Omental fat pad (tissue), 4 donors: ENCODE results near the gene PLXNB1. TPM values are rescaled to one million over a fixed set of nuclear protein-coding genes. Genes with fewer than 3 reads are reported as not detected.

Experiments
- ATAC-seq: fragments of 150-250 bp; one replicate; pipeline ENCODE4 v1.9.1; 2016; ENCODE audit warnings: mild to moderate bottlenecking, moderate library complexity; ENCODE audit not compliant: low FRiP score
- DNase-seq: peaks from one replicate; pipeline ENCODE4 v3.0.0-alpha.2; 2019; ENCODE audit warnings: low spot score
- total RNA-seq, 4 donors: library from RNA; depleted of rRNA; stranded (reverse); fragments of >200 nt; gene quantifications; one replicate each; pipeline ENCODE4 v1.1.0, GENCODE V29; 2016
- TF ChIP-seq, protein P1 (sequence below), 3 donors: fragments of 450-650 bp; IDR thresholded peaks; one replicate each; pipeline ENCODE4 v1.5.1; 2016 to 2017; ENCODE audit warnings: antibody characterized with exemption in 3 of 3, mild to moderate bottlenecking in 3 of 3, moderate library complexity in 2 of 3

Gene PLXNB1, protein sequence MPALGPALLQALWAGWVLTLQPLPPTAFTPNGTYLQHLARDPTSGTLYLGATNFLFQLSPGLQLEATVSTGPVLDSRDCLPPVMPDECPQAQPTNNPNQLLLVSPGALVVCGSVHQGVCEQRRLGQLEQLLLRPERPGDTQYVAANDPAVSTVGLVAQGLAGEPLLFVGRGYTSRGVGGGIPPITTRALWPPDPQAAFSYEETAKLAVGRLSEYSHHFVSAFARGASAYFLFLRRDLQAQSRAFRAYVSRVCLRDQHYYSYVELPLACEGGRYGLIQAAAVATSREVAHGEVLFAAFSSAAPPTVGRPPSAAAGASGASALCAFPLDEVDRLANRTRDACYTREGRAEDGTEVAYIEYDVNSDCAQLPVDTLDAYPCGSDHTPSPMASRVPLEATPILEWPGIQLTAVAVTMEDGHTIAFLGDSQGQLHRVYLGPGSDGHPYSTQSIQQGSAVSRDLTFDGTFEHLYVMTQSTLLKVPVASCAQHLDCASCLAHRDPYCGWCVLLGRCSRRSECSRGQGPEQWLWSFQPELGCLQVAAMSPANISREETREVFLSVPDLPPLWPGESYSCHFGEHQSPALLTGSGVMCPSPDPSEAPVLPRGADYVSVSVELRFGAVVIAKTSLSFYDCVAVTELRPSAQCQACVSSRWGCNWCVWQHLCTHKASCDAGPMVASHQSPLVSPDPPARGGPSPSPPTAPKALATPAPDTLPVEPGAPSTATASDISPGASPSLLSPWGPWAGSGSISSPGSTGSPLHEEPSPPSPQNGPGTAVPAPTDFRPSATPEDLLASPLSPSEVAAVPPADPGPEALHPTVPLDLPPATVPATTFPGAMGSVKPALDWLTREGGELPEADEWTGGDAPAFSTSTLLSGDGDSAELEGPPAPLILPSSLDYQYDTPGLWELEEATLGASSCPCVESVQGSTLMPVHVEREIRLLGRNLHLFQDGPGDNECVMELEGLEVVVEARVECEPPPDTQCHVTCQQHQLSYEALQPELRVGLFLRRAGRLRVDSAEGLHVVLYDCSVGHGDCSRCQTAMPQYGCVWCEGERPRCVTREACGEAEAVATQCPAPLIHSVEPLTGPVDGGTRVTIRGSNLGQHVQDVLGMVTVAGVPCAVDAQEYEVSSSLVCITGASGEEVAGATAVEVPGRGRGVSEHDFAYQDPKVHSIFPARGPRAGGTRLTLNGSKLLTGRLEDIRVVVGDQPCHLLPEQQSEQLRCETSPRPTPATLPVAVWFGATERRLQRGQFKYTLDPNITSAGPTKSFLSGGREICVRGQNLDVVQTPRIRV (N-terminal part only)
- total RNA-seq = 10 to 100 TPM; 66.7 to 91.3 (median 77.1) TPM

DNA sequence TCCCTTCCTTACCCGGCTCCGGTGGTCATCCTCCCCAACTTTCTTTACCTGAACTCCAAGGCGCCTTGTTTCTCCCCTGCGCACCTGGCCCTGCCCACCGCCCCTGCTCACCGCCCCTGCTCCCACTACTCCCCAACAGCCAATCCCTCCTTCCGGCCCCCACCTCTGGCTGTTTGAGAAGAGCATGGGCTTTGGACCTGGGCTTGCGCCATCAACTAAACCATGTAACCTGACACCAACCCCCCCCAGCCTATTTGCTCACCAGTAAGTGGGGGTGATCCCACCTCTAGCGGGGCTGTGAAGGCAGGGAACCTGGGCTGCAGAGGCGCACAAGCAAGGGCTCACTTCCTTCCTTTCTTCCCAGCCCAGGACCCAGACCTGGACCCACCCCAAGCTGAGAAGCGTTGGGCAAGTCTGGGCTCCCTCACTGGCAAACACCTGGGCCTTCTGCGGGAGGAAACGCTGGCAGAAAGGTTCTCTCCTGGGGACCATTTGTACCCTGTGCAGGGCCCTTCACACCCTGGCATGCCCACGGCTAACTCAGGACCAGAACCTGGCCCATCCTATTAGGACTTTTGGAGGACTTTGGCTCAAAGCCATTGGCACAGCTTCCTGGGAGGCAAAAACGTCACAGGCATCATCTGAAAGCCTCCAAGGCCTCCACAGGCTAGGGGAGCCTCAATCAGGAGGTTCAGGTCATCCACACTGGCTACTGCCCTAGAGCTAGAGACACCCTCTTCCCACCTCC lies at the start of gene PLXNB1:
Gene PLXNB1, minus strand, starts transcription at position 127 of the 748 bp plus-strand sequence. CDS start 5,475 bp downstream, outside the sequence.
- TF ChIP-seq, protein P1, sequence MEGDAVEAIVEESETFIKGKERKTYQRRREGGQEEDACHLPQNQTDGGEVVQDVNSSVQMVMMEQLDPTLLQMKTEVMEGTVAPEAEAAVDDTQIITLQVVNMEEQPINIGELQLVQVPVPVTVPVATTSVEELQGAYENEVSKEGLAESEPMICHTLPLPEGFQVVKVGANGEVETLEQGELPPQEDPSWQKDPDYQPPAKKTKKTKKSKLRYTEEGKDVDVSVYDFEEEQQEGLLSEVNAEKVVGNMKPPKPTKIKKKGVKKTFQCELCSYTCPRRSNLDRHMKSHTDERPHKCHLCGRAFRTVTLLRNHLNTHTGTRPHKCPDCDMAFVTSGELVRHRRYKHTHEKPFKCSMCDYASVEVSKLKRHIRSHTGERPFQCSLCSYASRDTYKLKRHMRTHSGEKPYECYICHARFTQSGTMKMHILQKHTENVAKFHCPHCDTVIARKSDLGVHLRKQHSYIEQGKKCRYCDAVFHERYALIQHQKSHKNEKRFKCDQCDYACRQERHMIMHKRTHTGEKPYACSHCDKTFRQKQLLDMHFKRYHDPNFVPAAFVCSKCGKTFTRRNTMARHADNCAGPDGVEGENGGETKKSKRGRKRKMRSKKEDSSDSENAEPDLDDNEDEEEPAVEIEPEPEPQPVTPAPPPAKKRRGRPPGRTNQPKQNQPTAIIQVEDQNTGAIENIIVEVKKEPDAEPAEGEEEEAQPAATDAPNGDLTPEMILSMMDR (IDR thresholded peaks at IDR 0.05) = no peak
- peak; percentile 62 for ATAC-seq
- peak; percentile 73 for DNase-seq

DNA sequence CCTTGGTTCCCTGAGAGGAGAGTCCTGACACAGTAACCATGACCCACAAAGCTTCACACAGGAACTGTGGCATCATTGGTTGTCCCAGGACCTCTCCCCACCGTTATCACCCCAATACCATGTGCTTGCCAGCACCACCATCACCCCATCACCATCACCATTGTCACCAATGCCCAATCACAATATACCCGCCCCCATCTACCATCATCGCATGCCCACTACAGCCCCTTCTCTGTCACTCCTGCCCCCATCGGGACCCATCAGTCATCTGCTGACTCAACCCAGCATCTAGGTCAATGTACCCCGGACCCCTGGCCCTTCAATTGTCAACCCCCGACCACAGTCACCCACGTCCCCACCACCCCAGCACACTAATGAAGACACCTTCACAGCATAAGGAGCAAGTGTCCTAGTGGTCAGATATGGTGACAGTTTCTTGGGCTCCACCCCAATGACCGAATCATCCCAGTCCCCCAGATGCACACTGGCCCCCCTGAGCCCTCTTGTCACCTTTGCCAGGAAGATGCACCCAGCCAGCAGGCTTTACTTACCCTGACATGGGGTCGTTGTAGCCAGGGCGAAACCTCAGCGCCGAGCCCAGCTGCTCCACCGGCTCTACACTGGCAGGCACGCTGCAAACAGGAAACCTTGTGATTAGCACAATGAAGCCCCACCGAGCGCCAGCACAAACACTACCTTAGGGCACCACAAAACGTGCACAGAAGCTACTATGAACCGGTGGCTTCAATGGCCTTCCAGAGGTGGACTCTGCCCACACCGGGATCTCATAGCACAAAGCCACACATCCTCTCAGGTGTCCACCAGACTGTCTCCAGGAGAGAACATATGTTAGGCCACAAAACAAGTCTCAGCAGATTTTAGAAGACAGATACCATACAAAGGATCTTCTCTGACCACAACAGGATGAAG lies 49.0 kb upstream of the PLXNB1 start:
- DNase-seq (no peak), ATAC-seq (no peak)
- TF ChIP-seq, protein P1 (IDR thresholded peaks at IDR 0.05) = no peak

DNA sequence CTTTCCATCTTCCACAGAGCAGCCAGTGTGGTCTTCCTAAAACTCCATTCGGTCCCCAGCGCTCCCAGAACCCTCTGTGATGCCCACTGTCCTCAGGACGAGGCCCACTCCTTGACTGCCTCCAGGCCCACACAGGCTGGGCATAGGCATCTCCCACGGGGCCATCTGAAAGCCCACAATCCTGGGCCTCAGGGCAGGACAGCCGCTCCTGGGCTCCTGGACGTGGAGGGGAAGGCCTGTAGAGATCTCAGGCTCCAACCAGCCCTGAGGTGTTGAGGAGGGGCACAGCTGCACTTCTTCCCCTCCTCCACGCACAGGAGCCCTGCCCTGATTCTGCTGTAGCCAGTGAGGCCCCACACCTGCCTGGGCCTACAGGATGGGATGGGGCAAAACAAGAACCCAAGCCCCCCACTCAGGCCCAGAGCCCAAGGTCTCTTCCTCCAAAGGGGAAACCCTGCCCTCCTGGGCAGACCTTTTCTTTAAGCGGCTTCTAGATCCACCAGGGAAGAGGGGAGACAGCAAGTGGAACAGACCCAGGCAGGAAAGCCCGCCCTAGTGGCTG lies 48.2 kb upstream of the PLXNB1 start:
- no peak for ATAC-seq
- no peak for DNase-seq
- TF ChIP-seq, protein P1 (IDR thresholded peaks at IDR 0.05) = no peak

DNA sequence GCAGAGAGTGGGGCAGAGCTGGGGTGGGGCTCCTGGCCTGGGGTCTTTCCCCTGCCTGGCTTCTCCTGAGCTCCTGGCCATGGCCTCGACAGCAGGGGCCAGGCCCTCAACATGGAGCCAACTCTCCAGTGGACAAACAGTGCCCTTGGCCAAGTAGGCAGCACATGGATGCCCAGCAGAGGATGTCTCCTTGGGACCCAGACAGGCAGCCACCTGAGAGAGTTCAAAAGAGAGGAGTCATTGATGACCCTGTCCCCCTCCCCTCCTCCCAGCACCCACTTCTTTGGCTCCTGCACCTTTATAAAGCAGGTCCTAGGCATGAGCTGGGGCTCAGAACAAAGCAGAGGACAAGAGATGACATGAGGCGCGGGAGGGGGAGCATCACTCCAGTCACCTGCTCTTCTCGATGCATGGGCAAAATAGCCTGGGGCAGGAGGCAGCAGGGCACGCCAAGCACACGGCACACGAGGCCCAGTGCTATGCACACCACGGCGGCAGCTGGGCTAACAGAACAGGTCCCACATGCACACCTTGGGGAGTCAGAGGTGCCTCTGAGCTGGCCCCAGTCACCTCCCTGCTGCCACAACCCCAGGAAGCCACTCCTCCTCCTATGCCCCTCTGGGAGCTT lies 46.7 kb upstream of the PLXNB1 start:
- no peak for ATAC-seq
- TF ChIP-seq, protein P1 (IDR thresholded peaks at IDR 0.05) = no peak
- no peak for DNase-seq

DNA sequence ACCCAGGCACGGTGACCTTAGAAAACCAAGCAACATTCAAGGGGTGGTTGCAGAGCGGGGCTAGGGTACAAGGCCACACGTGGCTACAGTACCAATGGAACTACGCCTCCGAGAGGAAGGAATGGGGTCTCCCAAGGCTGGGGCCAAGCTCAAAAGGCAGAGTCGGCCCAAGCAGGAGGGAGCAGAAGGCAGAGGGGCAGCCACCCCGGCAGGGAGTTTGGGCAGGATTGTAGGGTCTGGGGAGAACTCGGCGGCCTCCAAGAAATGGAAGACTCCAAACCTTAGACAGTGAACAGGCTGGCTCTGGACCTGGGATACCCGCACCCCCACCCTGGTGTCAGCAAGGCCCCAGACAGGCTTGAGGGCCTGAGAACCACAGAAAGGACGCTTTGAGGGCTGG lies 45.3 kb upstream of the PLXNB1 start:
- no peak for DNase-seq

More for the DNA sequence above, 45.3 kb upstream of the PLXNB1 start:
- ATAC-seq = no peak
- TF ChIP-seq, protein P1 (IDR thresholded peaks at IDR 0.05) = no peak
